Activated CD8-positive, alpha-beta memory T cell treated with anti-CD3 and anti-CD28 coated beads, Interleukin-2, amount 10 ng/mL, durations not matched to agents 7 days and 5 days (primary cell): Measurements from ENCODE around the gene TTLL6. TPM values are rescaled to one million over a fixed set of nuclear protein-coding genes. Genes with fewer than 3 reads are reported as not detected.

Experiments
- ATAC-seq: fragments of 150-1000 bp; cut with Tn5 transposase; one replicate; pipeline ENCODE4 v1.10.0; 2021; ENCODE audit warnings: moderate library complexity
- CTCF ChIA-PET: fragments of 350-600 bp; sonication (Branson Sonifier 250); formaldehyde crosslinking; loops from one replicate; lab custom pipeline; 2021; ENCODE audit warnings: antibody characterized with exemption; lab: Charles Lee
- DNase-seq: peaks from one replicate; pipeline ENCODE4 v3.0.0-alpha.2; 2020
- H3K27ac Mint-ChIP-seq: one replicate; pipeline ENCODE4 v1.8.0; 2021; ENCODE audit warnings: mild to moderate bottlenecking, mixed read lengths
- H3K27me3 Mint-ChIP-seq: one replicate; pipeline ENCODE4 v1.8.0; 2021; ENCODE audit warnings: mixed read lengths
- H3K36me3 Mint-ChIP-seq: one replicate; pipeline ENCODE4 v1.8.0; 2021; ENCODE audit warnings: mild to moderate bottlenecking, mixed read lengths
- H3K4me1 Mint-ChIP-seq: one replicate; pipeline ENCODE4 v1.8.0; 2021; ENCODE audit warnings: mixed read lengths
- H3K4me3 Mint-ChIP-seq: one replicate; pipeline ENCODE4 v1.8.0; 2021; ENCODE audit warnings: mild to moderate bottlenecking, moderate library complexity, mixed read lengths
- H3K9me3 Mint-ChIP-seq: one replicate; pipeline ENCODE4 v1.8.0; 2022; ENCODE audit warnings: low read depth, mixed read lengths
- total RNA-seq, 2 experiments: library from RNA; stranded (reverse); gene quantifications; one replicate each; pipeline ENCODE4 v1.2.3, GENCODE V29; 2021

TTLL6 gene
- total RNA-seq, 2 experiments from 2014 or later = not detected

DNA sequence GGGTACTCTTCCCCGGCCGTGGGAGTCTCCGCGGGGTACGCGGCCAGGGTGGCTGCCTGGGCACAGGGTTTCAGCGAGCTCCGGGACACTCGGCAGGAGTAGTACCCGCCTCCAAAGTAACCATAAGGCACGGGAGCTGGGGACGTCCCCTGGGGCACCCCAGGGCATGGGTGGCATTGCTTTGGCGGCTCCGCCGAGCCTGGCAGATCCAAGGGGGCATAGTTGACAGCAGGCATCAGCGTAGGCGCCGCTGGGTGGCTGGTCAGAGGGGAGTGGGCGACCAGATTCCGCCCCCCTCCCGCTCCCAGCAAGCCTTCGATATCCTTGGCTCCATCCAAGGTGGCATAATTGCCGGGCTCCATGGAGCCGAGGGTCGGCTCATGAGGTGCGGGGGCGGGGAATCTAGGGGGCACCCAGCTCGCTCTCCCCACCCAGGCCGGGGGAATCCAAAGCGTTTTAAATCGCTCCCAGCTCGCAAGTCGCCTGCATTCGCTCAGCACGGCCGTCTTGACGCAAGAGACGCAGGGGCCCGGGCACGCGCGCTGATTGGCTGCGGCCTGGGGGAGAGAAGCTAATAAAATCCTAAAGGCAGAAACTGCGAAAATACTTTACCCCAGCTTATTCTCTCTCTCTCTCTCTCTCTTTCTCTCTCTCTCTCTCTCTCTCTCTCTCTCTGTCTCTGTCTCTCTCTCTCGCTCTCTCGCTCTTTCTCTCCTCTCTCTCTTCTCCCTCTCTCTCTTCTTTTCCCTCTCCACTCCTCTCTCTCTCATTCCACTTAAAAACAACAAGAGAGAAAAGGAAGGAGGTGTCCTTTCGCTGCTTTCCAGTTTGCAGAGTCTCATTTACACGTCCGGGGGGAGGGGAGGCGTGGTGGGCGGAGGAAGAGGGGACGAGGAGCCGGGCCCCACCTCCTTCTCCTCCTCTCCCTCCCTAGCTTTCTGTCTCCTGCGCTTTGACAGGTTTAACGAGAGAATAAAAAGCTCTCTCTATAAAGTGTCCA, 88.5 kb downstream of the TTLL6 start, which contains the start of gene HOXB13:
HOXB13 (minus strand) TSS at position 519 of the 1,000 bp plus-strand sequence; CDS start at position 362, 157 bp downstream.
- Mint-ChIP-seq H3K4me3 (no peak within 1 kb of the TSS), H3K4me1 (peaks cover 24% of the 10 kb centered on the region), H3K27me3 (peaks cover 97% of the 10 kb centered on the region), H3K36me3 (peaks cover 1% of the 10 kb centered on the region), H3K27ac (no peak within 1 kb of the TSS), H3K9me3 (no peaks in the 10 kb centered on the region)
- no peak for ATAC-seq
- CTCF ChIA-PET = interaction anchor here (0.7 to 2.6 kb wide), 8 partner anchors 9 to 151 kb away, joined by 3 to 8 read pairs (median 4); no protein-coding TSS in a partner anchor
- no peak for DNase-seq

DNA sequence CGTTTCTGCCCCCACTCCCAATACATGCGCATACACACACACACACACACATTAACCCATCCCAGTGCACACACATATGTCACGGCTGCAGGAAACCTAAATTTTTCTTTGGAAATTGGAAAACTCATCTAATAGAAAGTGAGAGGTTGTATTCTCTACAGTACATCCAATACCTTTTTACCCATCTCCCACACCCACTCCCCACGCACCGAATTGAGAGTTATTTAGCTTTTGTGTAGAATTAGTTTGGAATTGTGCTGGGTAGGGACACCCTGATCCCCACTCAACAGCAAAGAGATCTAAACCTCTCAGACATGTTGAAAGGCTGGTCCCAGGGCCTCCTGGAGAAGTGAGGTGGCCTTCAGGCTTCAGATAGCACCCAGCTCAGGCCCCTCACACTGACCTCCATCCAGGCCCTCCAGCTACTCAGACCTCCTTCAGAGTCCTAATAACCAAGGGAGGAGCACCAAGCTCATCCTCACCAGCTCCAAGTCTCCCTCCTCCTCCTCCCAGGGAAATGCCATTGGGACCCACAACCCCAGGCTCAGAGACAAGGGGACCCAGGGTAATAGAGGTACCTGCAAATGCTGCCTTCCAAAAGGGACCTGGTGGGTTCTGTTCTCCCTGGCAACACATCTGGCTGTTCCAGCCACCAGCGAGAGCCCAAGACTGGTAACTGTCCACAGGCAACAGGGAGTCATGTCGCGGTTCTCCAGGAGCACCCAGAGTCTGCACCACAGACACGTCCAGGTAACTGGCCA, 89.4 kb downstream of the TTLL6 start:
- H3K4me3 Mint-ChIP-seq = no peak overlapping the region
- CTCF ChIA-PET = interaction anchor here (0.7 to 2.6 kb wide), 7 partner anchors 10 to 151 kb away, joined by 3 to 8 read pairs (median 3); no protein-coding TSS in a partner anchor
- peaks cover 1% of the 10 kb centered on the region for H3K36me3 Mint-ChIP-seq
- H3K27ac Mint-ChIP-seq = no peak overlapping the region
- DNase-seq (no peak), ATAC-seq (no peak)
- H3K27me3 Mint-ChIP-seq = peaks cover 99% of the 10 kb centered on the region
- H3K4me1 Mint-ChIP-seq = peaks cover 23% of the 10 kb centered on the region
- no peaks in the 10 kb centered on the region for H3K9me3 Mint-ChIP-seq

DNA sequence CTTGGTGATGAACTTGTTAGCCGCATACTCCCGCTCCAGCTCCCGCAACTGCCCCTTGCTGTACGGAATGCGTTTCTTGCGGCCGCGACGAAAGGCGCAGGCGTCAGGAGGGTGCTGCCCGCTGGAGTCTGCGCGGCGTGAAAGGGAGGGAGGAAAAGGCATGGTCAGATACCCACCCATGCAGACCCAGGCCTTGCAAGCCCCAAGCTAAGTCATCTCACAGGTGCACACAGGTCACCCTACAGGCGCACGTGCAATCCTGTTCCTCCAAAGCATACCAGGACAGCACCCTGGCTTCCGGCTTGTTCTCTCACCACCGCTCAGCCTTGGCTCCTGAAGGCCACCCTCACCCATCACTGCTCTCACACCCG, 90.1 kb downstream of the TTLL6 start:
- Mint-ChIP-seq H3K4me3 (no peak overlapping the region), H3K27me3 (peaks cover 99% of the 10 kb centered on the region), H3K4me1 (peaks cover 24% of the 10 kb centered on the region), H3K9me3 (no peaks in the 10 kb centered on the region), H3K36me3 (peaks cover 1% of the 10 kb centered on the region), H3K27ac (no peak overlapping the region)
- CTCF ChIA-PET = interaction anchor here (0.7 to 4.6 kb wide), 9 partner anchors 17 to 158 kb away, joined by 3 to 56 read pairs (median 5); partner anchors contain the start of genes HOXB9 and TTLL6
- DNase-seq = no peak
- no peak for ATAC-seq

DNA sequence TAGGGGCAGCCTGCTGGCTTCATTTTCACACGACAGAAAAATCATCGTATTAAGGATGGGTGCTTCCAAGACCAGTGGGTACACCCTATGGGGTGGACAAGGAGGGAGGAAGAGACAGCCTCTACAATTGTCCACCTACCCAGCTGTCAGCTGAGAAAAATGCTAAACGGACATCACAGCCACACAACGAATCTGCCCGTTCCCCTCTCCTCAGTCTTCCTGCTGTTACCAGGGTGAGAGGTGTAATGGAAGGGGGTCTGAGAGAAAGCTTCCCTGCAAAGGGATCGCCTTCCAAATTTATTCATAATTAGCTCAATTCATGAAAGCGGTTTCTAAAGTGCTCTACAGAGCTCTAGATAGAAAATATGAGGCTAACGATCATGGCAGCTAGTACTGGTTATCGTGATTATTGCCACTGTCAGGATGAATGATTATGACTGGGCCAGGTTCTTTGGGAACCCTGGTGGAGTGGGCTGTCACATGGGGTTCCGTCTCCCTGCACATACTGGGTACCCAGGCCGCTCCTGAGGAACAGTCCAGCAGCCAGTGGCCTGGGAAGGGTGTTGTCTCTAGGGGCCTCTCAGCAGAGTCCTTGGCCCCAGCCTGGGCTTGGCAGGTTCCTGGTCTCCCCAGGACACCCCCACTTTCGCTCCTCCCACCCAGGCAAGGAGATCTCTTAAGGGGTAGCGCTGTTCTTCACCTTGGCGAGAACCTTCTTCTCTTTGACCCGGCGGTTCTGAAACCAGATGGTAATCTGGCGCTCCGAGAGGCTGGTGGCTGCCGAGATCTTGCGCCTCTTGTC, 90.7 kb downstream of the TTLL6 start:
- ATAC-seq (no peak), DNase-seq (no peak)
- H3K36me3 Mint-ChIP-seq = peaks cover 1% of the 10 kb centered on the region
- H3K27ac Mint-ChIP-seq = no peak overlapping the region
- H3K27me3 Mint-ChIP-seq = peaks cover 95% of the 10 kb centered on the region
- no peak overlapping the region for H3K4me3 Mint-ChIP-seq
- CTCF ChIA-PET = interaction anchor here (1.0 to 4.6 kb wide), 10 partner anchors 8 to 158 kb away, joined by 3 to 56 read pairs (median 14); partner anchors contain the start of genes HOXB9 and TTLL6
- H3K9me3 Mint-ChIP-seq = no peaks in the 10 kb centered on the region
- peaks cover 24% of the 10 kb centered on the region for H3K4me1 Mint-ChIP-seq

DNA sequence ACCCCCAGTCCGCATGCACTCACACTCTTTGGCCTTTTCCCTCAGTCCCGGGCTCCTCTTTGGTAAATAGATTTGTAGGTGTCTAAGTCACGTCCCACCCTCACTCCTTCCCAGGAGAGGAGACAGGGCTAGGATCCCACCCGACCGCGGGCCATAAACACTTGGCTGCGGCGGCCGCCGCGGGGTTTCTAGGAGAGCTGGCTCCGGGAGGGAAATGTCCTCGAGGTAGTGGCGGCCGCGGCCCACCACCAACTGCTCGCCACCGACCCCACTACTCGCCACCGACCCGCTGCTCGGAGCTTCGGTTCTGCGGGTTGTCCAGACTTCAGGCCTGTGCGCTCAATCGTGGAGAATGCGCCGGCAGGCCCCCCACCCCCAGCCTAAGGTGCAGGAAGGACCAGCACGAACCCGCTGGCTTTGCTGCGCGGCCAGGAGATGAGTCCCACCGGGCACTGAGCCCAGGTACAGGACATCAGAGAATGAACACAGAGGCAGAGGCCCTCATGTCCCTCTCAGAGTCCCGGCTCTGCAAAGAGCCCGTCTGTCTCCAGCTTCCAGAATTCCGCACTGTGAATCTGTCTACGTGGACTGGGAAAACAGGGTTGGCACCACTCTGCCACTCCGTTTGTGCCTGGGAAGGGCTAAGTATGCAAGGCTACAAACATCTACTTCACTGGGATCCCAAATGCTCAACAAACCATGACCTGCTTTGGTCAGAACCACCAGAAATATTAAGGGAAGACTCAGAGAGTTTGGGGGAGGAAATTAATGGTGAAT, 91.6 kb downstream of the TTLL6 start:
- no peak for DNase-seq
- H3K4me1 Mint-ChIP-seq = peaks cover 24% of the 10 kb centered on the region
- no peak for ATAC-seq
- H3K36me3 Mint-ChIP-seq = peaks cover 1% of the 10 kb centered on the region
- H3K4me3 Mint-ChIP-seq = no peak overlapping the region
- H3K27ac Mint-ChIP-seq = peak overlapping the region; percentile 71
- no peaks in the 10 kb centered on the region for H3K9me3 Mint-ChIP-seq
- CTCF ChIA-PET = interaction anchor here (0.6 to 4.6 kb wide), 26 partner anchors 8 to 307 kb away, joined by 3 to 56 read pairs (median 9); partner anchors contain the start of genes HOXB9 and TTLL6
- H3K27me3 Mint-ChIP-seq = peaks cover 96% of the 10 kb centered on the region

DNA sequence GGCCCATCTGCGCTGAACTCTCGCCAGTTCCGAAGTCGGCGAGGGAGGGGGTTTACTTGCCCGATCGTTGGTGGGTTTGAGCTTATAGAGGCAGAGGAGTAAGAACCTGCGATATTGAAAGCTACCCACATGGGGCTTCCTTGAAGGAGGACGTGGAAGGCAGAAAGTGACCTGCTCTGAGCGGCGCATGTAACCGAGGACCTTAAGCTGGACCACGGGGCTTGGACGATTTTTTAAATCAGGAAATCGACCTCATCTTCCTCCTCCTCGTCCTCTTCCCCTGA, 92.1 kb downstream of the TTLL6 start:
- ATAC-seq (no peak), DNase-seq (no peak)
- Mint-ChIP-seq H3K4me1 (peaks cover 25% of the 10 kb centered on the region), H3K27ac (peak overlapping the region; percentile 71), H3K27me3 (peaks cover 96% of the 10 kb centered on the region), H3K36me3 (peaks cover 3% of the 10 kb centered on the region), H3K4me3 (no peak overlapping the region), H3K9me3 (no peaks in the 10 kb centered on the region)
- CTCF ChIA-PET = interaction anchor here (0.7 to 4.6 kb wide), 27 partner anchors 9 to 308 kb away, joined by 3 to 56 read pairs (median 9); partner anchors contain the start of gene TTLL6

DNA sequence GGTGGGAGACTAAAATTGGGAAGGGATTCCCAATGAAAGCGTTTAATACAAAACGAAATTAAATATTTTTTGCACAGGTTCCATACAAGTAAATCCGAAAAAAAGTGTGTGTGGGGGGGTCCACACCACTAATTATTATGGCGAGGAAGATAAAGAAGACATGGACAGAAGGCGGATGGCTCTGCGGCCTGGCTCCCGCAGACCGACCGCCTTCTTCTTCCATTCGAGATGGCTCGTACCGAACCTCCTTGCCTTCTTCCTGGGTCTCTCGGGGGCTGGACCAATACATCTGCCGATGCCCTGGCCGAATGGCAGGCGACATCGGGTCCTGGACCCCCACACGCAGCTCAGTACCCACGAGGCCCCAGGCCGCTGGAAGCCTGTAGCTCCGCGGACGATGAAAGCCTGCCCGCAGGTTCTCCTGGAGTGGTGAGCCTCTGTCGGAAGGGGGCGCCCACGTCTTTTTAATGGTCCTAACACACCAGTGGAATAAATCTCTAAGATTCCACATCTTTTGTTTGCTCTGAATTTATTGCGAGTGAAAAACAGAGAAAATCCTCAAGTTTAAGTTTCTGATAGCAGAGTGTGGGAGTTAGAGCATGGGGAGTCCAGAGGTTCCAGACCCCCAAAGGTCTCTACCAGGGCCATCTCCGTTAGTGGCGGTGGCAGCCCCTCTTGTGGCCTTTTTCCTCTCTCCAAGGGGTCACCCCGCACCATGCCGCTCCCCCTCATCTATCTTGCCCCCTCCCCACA, 92.6 kb downstream of the TTLL6 start:
- H3K27ac Mint-ChIP-seq = peak overlapping the region; percentile 77
- peaks cover 3% of the 10 kb centered on the region for H3K36me3 Mint-ChIP-seq
- CTCF ChIA-PET = interaction anchor here (0.6 to 4.6 kb wide), 53 partner anchors 9 to 618 kb away, joined by 3 to 56 read pairs (median 5); partner anchors contain the start of genes ATP5MC1 and TTLL6
- H3K27me3 Mint-ChIP-seq = peaks cover 96% of the 10 kb centered on the region
- no peaks in the 10 kb centered on the region for H3K9me3 Mint-ChIP-seq
- H3K4me3 Mint-ChIP-seq = peak overlapping the region; percentile 12
- peak; percentile 75 for ATAC-seq
- DNase-seq = peak; percentile 87
- peaks cover 25% of the 10 kb centered on the region for H3K4me1 Mint-ChIP-seq

DNA sequence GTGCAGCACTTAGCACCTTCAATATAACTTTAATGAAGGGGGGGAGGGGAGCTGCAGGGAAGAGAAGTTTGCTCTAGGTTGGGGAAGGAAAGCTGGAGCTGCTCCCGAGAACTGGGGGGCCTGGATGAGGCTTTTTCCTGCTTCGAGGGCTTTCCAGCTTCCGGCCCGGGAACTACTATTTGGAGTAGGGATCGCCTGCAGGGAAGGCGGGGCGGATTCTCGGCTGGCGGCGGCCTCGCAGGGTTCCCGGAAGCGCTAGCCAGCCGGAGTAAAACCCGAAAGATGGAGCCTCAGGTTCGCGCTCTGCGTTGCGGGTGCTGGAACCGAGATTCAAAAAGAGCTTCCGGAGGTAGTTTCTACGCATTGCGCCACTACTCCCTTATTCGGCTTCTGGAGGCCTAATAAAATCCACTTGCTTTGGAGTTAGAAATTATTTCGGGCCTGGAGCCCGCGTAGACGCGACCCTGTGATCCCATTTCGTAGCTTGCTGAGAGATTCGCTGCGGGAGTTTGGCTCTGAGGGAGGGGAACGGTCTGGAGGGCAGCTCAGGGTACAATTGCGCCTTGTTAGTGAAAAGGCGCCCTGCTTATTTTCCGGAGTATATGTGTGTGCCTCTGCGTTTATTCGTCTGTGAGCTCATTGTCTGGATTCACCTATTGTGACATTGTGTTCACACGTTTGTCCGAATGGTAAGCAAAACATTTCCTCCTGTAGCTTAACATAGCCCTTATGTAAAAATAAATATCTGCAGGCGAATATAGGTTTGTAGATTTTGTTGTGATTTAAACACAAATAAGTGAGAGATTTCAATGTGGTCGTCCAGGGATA, 93.4 kb downstream of the TTLL6 start:
- Mint-ChIP-seq H3K27me3 (peaks cover 96% of the 10 kb centered on the region), H3K4me3 (peak overlapping the region; percentile 12), H3K9me3 (no peaks in the 10 kb centered on the region), H3K36me3 (peaks cover 3% of the 10 kb centered on the region), H3K4me1 (peaks cover 26% of the 10 kb centered on the region), H3K27ac (peak overlapping the region; percentile 66)
- ATAC-seq (no peak), DNase-seq (no peak)
- CTCF ChIA-PET = interaction anchor here (0.6 to 4.6 kb wide), 50 partner anchors 10 to 619 kb away, joined by 3 to 56 read pairs (median 5); partner anchors contain the start of genes ATP5MC1, HOXB5 and TTLL6

DNA sequence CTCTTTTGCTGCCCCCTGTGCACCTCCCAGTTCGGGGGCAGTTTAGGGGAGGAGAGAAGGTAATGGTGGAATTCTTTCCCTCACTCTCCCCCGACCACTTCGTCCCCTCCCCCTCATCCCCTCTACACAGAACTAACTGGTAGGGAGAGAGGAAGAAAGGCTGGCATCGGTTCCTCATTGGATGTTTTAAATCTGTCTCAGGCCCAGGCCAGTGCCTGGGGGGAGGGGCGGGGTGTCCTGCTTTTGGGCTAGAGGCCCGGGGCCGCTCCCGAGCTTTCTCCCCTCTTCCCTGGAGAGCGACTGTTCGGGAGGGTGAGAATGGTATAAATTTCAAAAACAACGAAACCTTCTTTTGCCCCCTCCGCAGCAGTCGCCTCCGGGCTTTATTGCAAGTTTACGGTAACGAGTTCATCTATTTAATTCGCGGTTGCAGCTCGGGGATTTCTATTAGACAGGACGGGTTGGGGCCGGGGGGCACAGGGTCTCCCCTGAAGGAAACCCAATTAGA, 94.1 kb downstream of the TTLL6 start, which contains the start of gene PRAC2:
PRAC2 (plus strand) TSS at position 271 of the 508 bp plus-strand sequence. CDS start 1,226 bp downstream, outside the sequence.
- peaks cover 3% of the 10 kb centered on the region for H3K36me3 Mint-ChIP-seq
- H3K27me3 Mint-ChIP-seq = peaks cover 96% of the 10 kb centered on the region
- CTCF ChIA-PET = interaction anchor here (0.8 to 4.6 kb wide), 26 partner anchors 11 to 310 kb away, joined by 3 to 56 read pairs (median 8); partner anchors contain the start of genes HOXB5 and TTLL6
- H3K4me1 Mint-ChIP-seq = peaks cover 31% of the 10 kb centered on the region
- ATAC-seq = no peak
- peak within 1 kb of the TSS; percentile 66 for H3K27ac Mint-ChIP-seq
- no peaks in the 10 kb centered on the region for H3K9me3 Mint-ChIP-seq
- no peak for DNase-seq
- H3K4me3 Mint-ChIP-seq = peak within 1 kb of the TSS; percentile 12

DNA sequence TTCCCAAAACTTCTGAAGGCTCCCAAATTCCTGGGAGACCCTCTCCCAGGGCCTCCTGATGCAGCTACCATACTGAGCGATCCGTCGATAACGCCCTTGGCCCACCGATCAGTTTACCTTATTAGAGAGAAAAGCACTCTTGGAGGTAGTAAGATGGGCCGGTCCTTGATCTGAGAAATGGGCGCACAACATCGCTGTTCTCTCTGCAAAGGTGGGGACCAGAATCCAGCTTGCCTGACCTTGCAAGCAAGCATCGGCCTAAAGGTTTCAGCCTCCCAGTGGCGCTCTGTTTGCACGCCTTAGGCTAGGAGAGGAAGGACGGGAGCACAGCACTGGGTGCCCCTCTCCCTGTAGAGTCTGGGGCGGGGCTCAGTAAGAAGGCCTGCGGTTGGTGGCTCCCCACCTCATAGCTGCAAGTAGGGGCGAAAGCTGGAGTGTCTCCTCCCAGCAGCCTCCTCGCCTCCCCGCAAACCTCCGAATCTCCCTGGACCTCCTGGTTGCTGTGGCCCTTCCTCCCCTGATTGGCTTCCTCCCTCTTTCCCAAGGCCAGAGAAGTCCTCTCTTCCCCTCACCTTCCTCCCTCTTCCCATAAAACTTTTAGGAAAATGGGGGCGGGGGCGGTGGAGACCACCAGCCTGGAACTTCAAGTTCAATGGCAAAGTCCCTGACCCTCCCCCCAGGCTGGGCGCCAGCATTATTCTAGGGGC, 94.7 kb downstream of the TTLL6 start, which contains the start of gene PRAC1:
PRAC1 (minus strand) TSS at position 318 of the 707 bp plus-strand sequence; CDS start at position 192, 126 bp downstream.
- Mint-ChIP-seq H3K4me3 (no peak within 1 kb of the TSS), H3K9me3 (no peaks in the 10 kb centered on the region), H3K27ac (no peak within 1 kb of the TSS), H3K27me3 (peaks cover 96% of the 10 kb centered on the region), H3K4me1 (peaks cover 31% of the 10 kb centered on the region), H3K36me3 (peaks cover 5% of the 10 kb centered on the region)
- CTCF ChIA-PET = interaction anchor here (0.7 to 4.6 kb wide), 10 partner anchors 12 to 310 kb away, joined by 3 to 56 read pairs (median 14); no protein-coding TSS in a partner anchor
- ATAC-seq (no peak), DNase-seq (no peak)
